Inferior parietal cortex (tissue), 1 donor: ENCODE data around the gene SLC47A1.
"Not testable (repeated sequence)": the region's sequence is repeated elsewhere in the genome, so short reads cannot be mapped to it uniquely, and the experiment has no call there.

Experiments used
- DNase-seq: peaks from one replicate; pipeline ENCODE4 v3.0.0-alpha.2; 2016; ENCODE audit errors: extremely low spot score

SLC47A1 gene

GRCh38 chr17:19519388-19520291 is 14.0 kb upstream of the SLC47A1 start:
- DNase-seq: not testable (repeated sequence)

GRCh38 chr17:19520641-19521040 is 13.0 kb upstream of the SLC47A1 start:
- DNase-seq: no peak

GRCh38 chr17:19523690-19524089 is 10.0 kb upstream of the SLC47A1 start:
- no peak for DNase-seq

GRCh38 chr17:19526950-19527349 is 6.7 kb upstream of the SLC47A1 start:
- not testable (repeated sequence) for DNase-seq

GRCh38 chr17:19531780-19532501 is 1.7 kb upstream of the SLC47A1 start:
- no peak for DNase-seq

- DNase-seq: no peak
Observed at GRCh38 chr17:19533036-19533717, 477 bp upstream of the SLC47A1 start.

- no peak for DNase-seq
Observed at GRCh38 chr17:19534562-19535149, 1.0 kb downstream of the SLC47A1 start.

- DNase-seq: no peak
Observed at GRCh38 chr17:19537111-19537510, 3.5 kb downstream of the SLC47A1 start.

- no peak for DNase-seq
Observed at GRCh38 chr17:19538095-19539039, 4.7 kb downstream of the SLC47A1 start.

GRCh38 chr17:19539040-19539399 is 5.4 kb downstream of the SLC47A1 start:
- DNase-seq: no peak

GRCh38 chr17:19539841-19540311 is 6.2 kb downstream of the SLC47A1 start:
- no peak for DNase-seq

- no peak for DNase-seq
Observed at GRCh38 chr17:19540706-19541370, 7.2 kb downstream of the SLC47A1 start.

- no peak for DNase-seq
Observed at GRCh38 chr17:19541445-19541844, 7.8 kb downstream of the SLC47A1 start.

- DNase-seq: no peak
Observed at GRCh38 chr17:19542247-19542646, 8.6 kb downstream of the SLC47A1 start.

GRCh38 chr17:19544366-19544765 is 10.7 kb downstream of the SLC47A1 start:
- no peak for DNase-seq

- no peak for DNase-seq
Observed at GRCh38 chr17:19546289-19547065, 12.8 kb downstream of the SLC47A1 start.

GRCh38 chr17:19549746-19550623 is 16.3 kb downstream of the SLC47A1 start:
- no peak for DNase-seq

- no peak for DNase-seq
Observed at GRCh38 chr17:19551165-19551564, 17.5 kb downstream of the SLC47A1 start.
